ENCODE results near the gene PECR.
"Not testable (repeated sequence)": the region's sequence is repeated elsewhere in the genome, so short reads cannot be mapped to it uniquely, and the experiment has no call there.

PECR gene

GRCh38 chr2:216002101-216002678 is 79.4 kb downstream of the PECR start:
- DNase-seq (ENCODE audit: low read depth in 2 of 2), result no peak

GRCh38 chr2:216001216-216002100 is 80.2 kb downstream of the PECR start:
- DNase-seq (ENCODE audit: low read depth in 2 of 2), result no peak

GRCh38 chr2:215998636-215999035 is 83.0 kb downstream of the PECR start:
- no peak for DNase-seq (ENCODE audit: low read depth in 2 of 2)

- no peak for DNase-seq (ENCODE audit: low read depth in 2 of 2)
These were observed 84.4 kb downstream of the PECR start for GRCh38 chr2:215997219-215997618.

- no peak for DNase-seq (ENCODE audit: low read depth in 2 of 2)
These were observed 86.7 kb downstream of the PECR start for GRCh38 chr2:215994911-215995310.

- not testable (repeated sequence) for DNase-seq (ENCODE audit: low read depth in 2 of 2)
These were observed 92.9 kb downstream of the PECR start for GRCh38 chr2:215988556-215989207.

Data from stimulated activated CD8-positive, alpha-beta memory T cell treated with anti-CD3 and anti-CD28 coated beads, Interleukin-2, amount 100 ng/mL, for 48 hours (primary cell).